Measurements from ENCODE around the gene CDK15.

GRCh38 chr2:201816657-201817575, 10.6 kb downstream of the CDK15 start:
- TF ChIP-seq CTCF (IDR thresholded peaks at IDR 0.05), result no peak
- no peak for TF ChIP-seq POLR2A (IDR thresholded peaks at IDR 0.05)
